IMR-90 (cell line): Measurements from ENCODE around the gene TACR2. TPM values are rescaled to one million over a fixed set of nuclear protein-coding genes. Genes with fewer than 3 reads are reported as not detected.
A peak's percentile ranks its signal among the peaks of the same experiment; 100 is the strongest.

Experiments used
- ATAC-seq: fragments of 200-7000 bp; cut with Tn5 transposase; 2 replicates; pipeline ENCODE4 v1.9.1; 2020; ENCODE audit warnings: low read depth, mild to moderate bottlenecking, moderate library complexity
- BruUV-seq: library from RNA; stranded (reverse); fragments of 400-500 nt; replicated peaks from 2 replicates; lab custom pipeline; 2021; lab: Mats Ljungman, UMichigan
- CTCF ChIA-PET: fragments of 300-600 bp; formaldehyde crosslinking; extraction: SDS; loops from one replicate; lab custom pipeline; 2021; ENCODE audit warnings: antibody characterized with exemption; lab: Yijun Ruan, JAX
- POLR2A ChIA-PET: fragments of 300-600 bp; sonication (Branson Sonifier 250); formaldehyde crosslinking; loops from one replicate; lab custom pipeline; 2022; ENCODE audit warnings: antibody characterized with exemption; ENCODE audit not compliant: unreplicated experiment; lab: Charles Lee
- DNase-seq: peaks from one replicate; pipeline ENCODE4 v3.0.0; 2013
- H2AFZ ChIP-seq: replicated peaks from 2 replicates; pipeline ENCODE3; 2013; ENCODE audit warnings: low read length, mild to moderate bottlenecking; ENCODE audit not compliant: poor library complexity
- H2AK5ac ChIP-seq: 2 replicates; pipeline ENCODE4 v1.6.1; 2013; ENCODE audit warnings: low read depth, low read length, inconsistent platforms
- H2AK9ac ChIP-seq: replicated peaks from 2 replicates; pipeline ENCODE3; 2013; ENCODE audit warnings: mild to moderate bottlenecking, low read depth, low read length, moderate library complexity; ENCODE audit not compliant: poor library complexity
- H2BK120ac ChIP-seq: 2 replicates; pipeline ENCODE4 v1.6.1; 2013; ENCODE audit warnings: low read depth, low read length, inconsistent platforms
- H2BK15ac ChIP-seq: 3 replicates; pipeline ENCODE4 v1.6.1; 2013; ENCODE audit warnings: low read depth, low read length, inconsistent platforms
- H2BK20ac ChIP-seq: 2 replicates; pipeline ENCODE4 v1.6.1; 2013; ENCODE audit warnings: low read depth, mild to moderate bottlenecking, inconsistent platforms, low read length, moderate library complexity
- H2BK5ac ChIP-seq: 2 replicates; pipeline ENCODE4 v1.6.1; 2013; ENCODE audit warnings: mild to moderate bottlenecking, low read depth, low read length, inconsistent platforms; ENCODE audit not compliant: poor library complexity, severe bottlenecking
- H3K14ac ChIP-seq: replicated peaks from 2 replicates; pipeline ENCODE4 v1.6.1; 2013; ENCODE audit warnings: low read depth, low read length, inconsistent platforms
- H3K18ac ChIP-seq: 2 replicates; pipeline ENCODE4 v1.6.1; 2013; ENCODE audit warnings: low read depth, low read length, control low read depth
- H3K23ac ChIP-seq: 2 replicates; pipeline ENCODE4 v1.6.1; 2013; ENCODE audit warnings: low read depth, low read length, inconsistent platforms
- H3K27ac ChIP-seq: 2 replicates; pipeline ENCODE4 v1.5.1; 2013; ENCODE audit warnings: mild to moderate bottlenecking, control low read depth, low read length; ENCODE audit not compliant: insufficient read depth
- H3K27me3 ChIP-seq: 2 replicates; pipeline ENCODE4 v1.6.1; 2013; ENCODE audit warnings: low read length; ENCODE audit not compliant: control insufficient read depth, insufficient read depth
- H3K36me3 ChIP-seq: 2 replicates; pipeline ENCODE4 v1.6.1; 2013; ENCODE audit warnings: low read length, mixed read lengths; ENCODE audit not compliant: control insufficient read depth, insufficient read depth
- H3K4ac ChIP-seq: 2 replicates; pipeline ENCODE4 v1.6.1; 2013; ENCODE audit warnings: low read depth, low read length, inconsistent platforms
- H3K4me1 ChIP-seq: 2 replicates; pipeline ENCODE4 v1.6.1; 2013; ENCODE audit warnings: low read length, mixed read lengths; ENCODE audit not compliant: control insufficient read depth, insufficient read depth
- H3K4me2 ChIP-seq: 2 replicates; pipeline ENCODE4 v1.6.1; 2013; ENCODE audit warnings: low read depth, mild to moderate bottlenecking, control low read depth, low read length, moderate library complexity
- H3K4me3 ChIP-seq: 2 replicates; pipeline ENCODE4 v1.5.1; 2013; ENCODE audit warnings: low read depth, mild to moderate bottlenecking, control low read depth, low read length, moderate library complexity; ENCODE audit not compliant: insufficient read depth
- H3K56ac ChIP-seq: 2 replicates; pipeline ENCODE4 v1.6.1; 2013; ENCODE audit warnings: low read length, inconsistent platforms; ENCODE audit not compliant: insufficient read depth; ENCODE audit errors: extremely low read depth
- H3K79me1 ChIP-seq, 2 experiments: 2 replicates each; pipeline ENCODE4 v1.6.1; 2013; ENCODE audit warnings: low read length in 2 of 2, inconsistent platforms in 1 of 2, low read depth in 1 of 2
- H3K9ac ChIP-seq: 2 replicates; pipeline ENCODE4 v1.6.1; 2013; ENCODE audit warnings: low read depth, low read length, control low read depth
- H3K9me1 ChIP-seq: 2 replicates; pipeline ENCODE4 v1.6.1; 2013; ENCODE audit warnings: low read length, inconsistent platforms; ENCODE audit not compliant: insufficient read depth
- H3K9me3 ChIP-seq: 2 replicates; pipeline ENCODE4 v1.6.1; 2013; ENCODE audit warnings: low read length; ENCODE audit not compliant: control insufficient read depth, insufficient read depth
- H4K20me1 ChIP-seq: 2 replicates; pipeline ENCODE4 v1.6.1; 2013; ENCODE audit warnings: low read length, inconsistent platforms; ENCODE audit not compliant: insufficient read depth
- H4K5ac ChIP-seq: 2 replicates; pipeline ENCODE4 v1.6.1; 2013; ENCODE audit warnings: mild to moderate bottlenecking, low read depth, low read length, control low read depth
- H4K8ac ChIP-seq, 2 experiments: 2 replicates each; pipeline ENCODE4 v1.6.1; 2013; ENCODE audit warnings: low read depth in 2 of 2, low read length in 2 of 2, control low read depth in 1 of 2, inconsistent platforms in 1 of 2
- H4K91ac ChIP-seq: 2 replicates; pipeline ENCODE4 v1.6.1; 2013; ENCODE audit warnings: low read depth, low read length, inconsistent platforms; ENCODE audit not compliant: insufficient read depth
- CEBPB ChIP-seq: IDR thresholded peaks from 2 replicates; pipeline ENCODE4 v1.6.1; 2012; ENCODE audit warnings: low read depth, low read length, improper control_type of control experiment
- CHD1 ChIP-seq: IDR thresholded peaks from 2 replicates; pipeline ENCODE4 v1.6.1; 2012; ENCODE audit warnings: low read depth, low read length, improper control_type of control experiment
- FOS ChIP-seq: fragments of 150-350 bp; IDR thresholded peaks from 2 replicates; pipeline ENCODE4 v1.6.1; 2016; ENCODE audit warnings: low read depth, low read length
- MAZ ChIP-seq: IDR thresholded peaks from 2 replicates; pipeline ENCODE4 v1.6.1; 2012; ENCODE audit warnings: low read depth, mild to moderate bottlenecking, low read length, improper control_type of control experiment, moderate library complexity, borderline replicate concordance
- NFE2L2 ChIP-seq: fragments of 150-350 bp; IDR thresholded peaks from 2 replicates; pipeline ENCODE4 v1.6.1; 2016; ENCODE audit warnings: low read depth, mild to moderate bottlenecking, low read length
- POLR2A ChIP-seq: IDR thresholded peaks from 2 replicates; pipeline ENCODE4 v1.6.1; 2012; ENCODE audit warnings: mild to moderate bottlenecking, low read depth, low read length
- RAD21 ChIP-seq: IDR thresholded peaks from 2 replicates; pipeline ENCODE4 v1.6.1; 2012; ENCODE audit warnings: low read length, improper control_type of control experiment
- WGBS, 2 experiments: methylation state at CpG; one replicate each; pipeline versions ENCODE4 v1.1.5 to v1.1.7; 2013; ENCODE audit warnings: missing lambda C conversion rate in 2 of 2; ENCODE audit not compliant: insufficient read length in 1 of 2; ENCODE audit errors: extremely low coverage in 2 of 2; 5-methylcytosine and 5-hydroxymethylcytosine counted together
- dilution Hi-C: fragments of 300-500 bp; cut with HindIII; formaldehyde crosslinking; loops from one replicate; pipeline ENCODE4 v1.14.3; 2018; ENCODE audit warnings: low sequenced_read_pairs; ENCODE audit not compliant: unreplicated experiment
- in situ Hi-C: fragments of 300-500 bp; cut with MboI; formaldehyde crosslinking; loops from 3 replicates; pipeline ENCODE4 v1.14.3; 2019; ENCODE audit warnings: low sequenced_read_pairs, inconsistent platforms, mixed read lengths
- intact Hi-C: fragments of 100-400 bp; cut with micrococcal nuclease; formaldehyde crosslinking; loops from 2 replicates; pipeline ENCODE4 v1.10.0; 2022
- polyA plus RNA-seq, 3 experiments: library from polyadenylated mRNA; depleted of rRNA; stranded (reverse); fragments of >200 nt; gene quantifications; 2 replicates each; pipeline ENCODE4 v1.2.3, GENCODE V29; 2012; ENCODE audit warnings: low replicate concordance in 1 of 3
- total RNA-seq: library from RNA; depleted of rRNA; stranded (reverse); fragments of >200 nt; gene quantifications from 2 replicates; pipeline ENCODE4 v1.2.3, GENCODE V29; 2012
- TF ChIP-seq, protein P1 (sequence below): fragments of 150-350 bp; IDR thresholded peaks from 2 replicates; pipeline ENCODE4 v1.6.1; 2017; ENCODE audit warnings: mild to moderate bottlenecking, antibody characterized with exemption, low read length, low read depth

TACR2 gene
- total and polyA plus RNA-seq, 2 of the 4 experiments (the other 2 are of a cell fraction), result not detected

DNA sequence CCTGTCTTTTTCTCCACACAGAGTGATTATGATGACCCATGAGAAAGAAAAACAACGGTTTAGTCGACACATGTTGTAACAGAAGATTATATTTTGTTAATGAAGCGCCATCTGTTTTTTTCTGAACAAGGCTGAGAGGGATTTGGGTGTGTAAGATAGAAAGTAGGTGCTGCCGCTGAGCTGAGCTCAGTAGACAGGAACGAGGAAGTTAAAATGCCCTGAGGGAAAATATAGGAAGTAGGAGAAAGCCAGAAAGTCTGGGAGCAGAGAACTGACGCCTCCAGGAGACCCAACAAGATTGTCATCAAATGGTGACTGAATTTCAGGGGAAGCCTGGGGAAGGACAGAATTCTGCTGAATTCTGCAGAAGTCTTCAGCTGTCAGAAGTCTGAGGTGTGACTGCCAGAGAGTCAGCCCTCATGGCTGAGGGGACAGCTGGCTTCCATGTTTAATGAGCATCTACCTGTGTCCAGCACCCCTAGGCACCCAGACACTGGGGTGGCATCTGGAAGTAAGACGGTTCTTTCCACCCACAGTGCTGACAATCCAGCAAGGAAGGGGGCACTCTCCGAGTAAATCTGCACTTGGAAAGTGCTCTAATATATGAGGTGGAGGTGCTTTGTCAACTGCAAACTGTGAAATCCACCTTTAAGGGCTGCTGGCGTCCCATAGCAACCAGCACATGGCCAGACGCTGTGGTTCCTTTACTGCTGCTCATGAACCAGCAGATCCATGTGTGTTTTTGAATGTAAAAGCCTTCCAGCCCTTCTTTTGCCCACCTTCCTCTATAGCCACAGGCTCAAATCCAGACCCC, 22.0 kb upstream of the TACR2 start:
- H3K9me3 ChIP-seq, result no peaks in the 10 kb centered on the region
- TF ChIP-seq POLR2A, result no peak
- TF ChIP-seq RAD21, result no peak
- TF ChIP-seq CHD1, result no peak
- TF ChIP-seq CEBPB, result no peak
- no peak for TF ChIP-seq MAZ
- TF ChIP-seq, protein P1, sequence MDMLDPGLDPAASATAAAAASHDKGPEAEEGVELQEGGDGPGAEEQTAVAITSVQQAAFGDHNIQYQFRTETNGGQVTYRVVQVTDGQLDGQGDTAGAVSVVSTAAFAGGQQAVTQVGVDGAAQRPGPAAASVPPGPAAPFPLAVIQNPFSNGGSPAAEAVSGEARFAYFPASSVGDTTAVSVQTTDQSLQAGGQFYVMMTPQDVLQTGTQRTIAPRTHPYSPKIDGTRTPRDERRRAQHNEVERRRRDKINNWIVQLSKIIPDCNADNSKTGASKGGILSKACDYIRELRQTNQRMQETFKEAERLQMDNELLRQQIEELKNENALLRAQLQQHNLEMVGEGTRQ, result no peak
- no peak for TF ChIP-seq FOS
- no peak for TF ChIP-seq NFE2L2
- BruUV-seq, result no TSS peak
- peak overlapping the region; percentile 7 for H2BK5ac ChIP-seq
- H4K91ac ChIP-seq, result peak overlapping the region; percentile 51
- H2BK20ac ChIP-seq, result peak overlapping the region; percentile 69
- peak; percentile 45; the same call in 1 of the 2 replicates for ATAC-seq
- H3K9ac ChIP-seq, result no peak overlapping the region; the same call in 1 of the 2 replicates
- peaks cover 11% of the 10 kb centered on the region; the same call in 1 of the 2 replicates for H3K9me1 ChIP-seq
- no peaks in the 10 kb centered on the region for H3K79me1 ChIP-seq
- H3K4ac ChIP-seq, result peak overlapping the region; percentile 61
- H2AK9ac ChIP-seq, result no peak overlapping the region
- H3K56ac ChIP-seq, result no peak overlapping the region
- DNase-seq, result peak; percentile 16
- peak overlapping the region; percentile 28; the same call in 1 of the 2 replicates for H3K23ac ChIP-seq
- H4K5ac ChIP-seq, result peak overlapping the region; percentile 42
- H3K18ac ChIP-seq, result peak overlapping the region; percentile 11
- H2BK120ac ChIP-seq, result peak overlapping the region; percentile 39
- no peak overlapping the region for H3K4me3 ChIP-seq
- H3K36me3 ChIP-seq, result no peaks in the 10 kb centered on the region
- H3K27ac ChIP-seq, result peak overlapping the region; percentile 5; the same call in 1 of the 2 replicates
- H3K4me2 ChIP-seq, result peak overlapping the region; percentile 5
- dilution Hi-C loops (no loop called here), in situ Hi-C loops (no loop called here), intact Hi-C loops (no loop called here)
- CTCF ChIA-PET, result no interaction called here
- H3K27me3 ChIP-seq, result peaks cover 13% of the 10 kb centered on the region
- H4K20me1 ChIP-seq, result no peaks in the 10 kb centered on the region
- peak overlapping the region; percentile 81 for H2AK5ac ChIP-seq
- H2AFZ ChIP-seq, result peak overlapping the region; percentile 72
- POLR2A ChIA-PET, result no interaction called here
- peak overlapping the region; percentile 44 for H3K14ac ChIP-seq
- peak overlapping the region; percentile 80 to 81 for H4K8ac ChIP-seq
- WGBS, 2 experiments, result 9% methylated on average over 4 of the region's 10 CpGs; no CpG with 5 or more reads in 1 of the 2 experiments
- H2BK15ac ChIP-seq, result peak overlapping the region; percentile 68; the same call in 2 of the 3 replicates
- peaks cover 12% of the 10 kb centered on the region for H3K4me1 ChIP-seq
